CD4-positive, alpha-beta T cell treated with Interleukin-6 for 4 hours (primary cell): ENCODE measurements around the gene PREX1.
"Not testable (repeated sequence)": the region's sequence is repeated elsewhere in the genome, so short reads cannot be mapped to it uniquely, and the experiment has no call there.

Experiments used
- DNase-seq: peaks from one replicate; pipeline ENCODE4 v3.0.0-alpha.2; 2020; ENCODE audit warnings: mixed read lengths

The PREX1 gene

GRCh38 chr20:48614593-48615274 is 213.1 kb downstream of the PREX1 start:
- DNase-seq, result peak; percentile 0

GRCh38 chr20:48613926-48614325 is 213.9 kb downstream of the PREX1 start:
- no peak for DNase-seq

DNA sequence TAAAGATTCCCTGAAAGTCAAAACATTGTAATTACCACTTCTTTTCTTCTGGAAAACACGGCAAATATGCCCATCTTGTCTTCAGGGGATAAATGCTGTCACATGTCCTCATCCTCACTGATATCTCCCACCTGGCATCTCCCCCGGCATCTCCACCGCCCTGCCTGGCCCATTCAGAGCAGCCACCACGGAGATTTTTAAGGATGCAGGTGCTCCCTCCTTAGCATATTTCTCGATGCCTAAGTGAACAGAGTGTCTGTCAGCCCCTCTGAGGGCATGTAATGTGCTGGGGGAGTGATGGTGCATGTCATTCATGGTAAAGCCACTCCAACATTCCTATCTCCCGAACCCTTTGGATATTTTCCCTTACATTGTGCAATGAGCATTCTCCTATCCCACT is 215.5 kb downstream of the PREX1 start:
- no peak for DNase-seq

- DNase-seq, result no peak
Measured at GRCh38 chr20:48610996-48611395, 216.8 kb downstream of the PREX1 start.

- DNase-seq, result no peak
Measured at GRCh38 chr20:48609491-48609978, 218.3 kb downstream of the PREX1 start.

GRCh38 chr20:48608756-48609155 is 219.0 kb downstream of the PREX1 start:
- DNase-seq, result no peak

DNA sequence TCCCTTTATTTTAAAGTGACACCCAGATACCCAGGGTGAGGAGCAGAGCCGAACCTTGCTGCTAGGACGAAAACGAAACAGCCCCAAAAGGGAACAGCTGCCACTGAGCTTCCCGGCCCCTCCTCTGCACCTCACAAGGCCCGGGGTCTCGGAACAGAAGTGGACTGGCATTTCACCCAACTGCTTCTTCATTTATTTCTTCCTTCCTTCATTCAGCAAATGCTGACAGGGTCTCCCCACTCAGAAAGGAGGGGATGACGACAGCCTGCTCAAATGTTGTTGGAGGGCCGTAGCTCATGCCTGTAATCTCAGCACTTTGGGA is 220.3 kb downstream of the PREX1 start:
- no peak for DNase-seq

- DNase-seq, result no peak
Measured at GRCh38 chr20:48606841-48607543, 220.8 kb downstream of the PREX1 start.

DNA sequence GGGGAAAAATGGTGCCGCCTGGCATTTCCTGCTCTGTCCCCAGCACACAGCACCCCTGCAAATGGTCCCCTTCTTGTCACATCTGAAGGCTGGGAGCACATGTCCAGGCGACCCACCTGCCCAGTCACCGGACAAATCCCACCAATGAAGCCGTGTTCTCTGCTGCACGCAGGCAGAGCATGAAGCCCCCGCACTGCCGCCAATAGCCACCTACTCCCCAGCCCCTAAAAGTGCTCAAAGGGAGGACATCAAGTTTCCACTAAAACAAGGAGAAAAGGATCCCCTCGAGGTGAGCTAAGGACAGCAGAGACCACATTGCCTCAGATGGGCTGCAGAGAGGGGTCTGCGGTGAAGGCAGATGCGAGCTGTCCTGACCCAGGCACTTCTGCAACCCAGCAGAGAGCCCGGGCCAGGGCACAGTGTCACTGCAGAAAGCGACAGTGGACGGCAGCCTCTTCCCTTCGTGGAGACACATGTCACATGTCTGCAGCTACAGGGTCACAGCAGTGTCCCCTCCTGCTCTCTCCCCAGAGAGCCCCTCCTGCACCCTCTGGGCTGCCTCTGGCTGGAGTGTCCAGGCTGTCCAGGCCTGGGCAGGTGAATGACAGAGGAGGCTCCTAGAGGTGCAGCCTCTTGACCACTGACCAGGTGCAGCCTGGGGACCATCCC is 221.5 kb downstream of the PREX1 start:
- DNase-seq, result no peak

DNA sequence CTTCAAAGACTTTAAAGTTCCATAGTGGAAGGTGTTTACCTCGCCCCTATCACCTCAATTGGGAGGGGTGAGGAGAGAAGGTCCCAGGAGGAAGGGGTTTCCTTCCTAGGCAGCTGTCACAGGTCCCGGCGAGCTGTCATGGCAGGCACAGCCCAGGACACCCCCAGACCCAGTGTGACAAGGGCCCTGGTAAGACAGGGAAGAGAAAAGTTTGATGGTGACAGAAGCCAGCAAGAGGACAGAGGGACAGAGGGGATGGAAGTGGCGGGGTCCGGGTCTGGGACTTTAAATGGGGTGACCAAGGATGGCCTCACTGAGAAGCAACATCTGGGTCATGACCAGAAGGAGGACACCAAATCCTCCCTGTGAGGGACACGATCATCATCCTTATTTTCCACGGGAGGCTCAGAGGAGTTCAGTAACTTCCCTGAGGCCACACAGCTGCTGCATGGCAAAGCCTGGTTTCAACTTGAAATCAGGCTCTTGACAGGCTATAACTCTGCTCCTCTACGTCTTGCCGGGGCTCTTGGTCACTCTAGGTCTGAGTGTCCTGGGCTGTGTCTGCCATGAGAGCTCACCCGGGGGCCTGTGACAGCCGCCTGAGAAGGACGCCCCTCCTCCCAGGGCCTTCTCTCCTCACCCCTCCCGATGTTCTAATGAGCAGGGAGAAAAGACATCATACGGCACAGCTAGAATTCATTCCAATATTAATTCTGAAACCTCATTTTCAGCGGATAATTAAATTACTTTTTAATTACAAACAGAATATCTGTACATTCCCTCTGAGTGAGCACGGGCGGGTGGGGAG is 222.2 kb downstream of the PREX1 start:
- DNase-seq, result no peak

- no peak for DNase-seq
Measured at GRCh38 chr20:48604936-48605335, 222.9 kb downstream of the PREX1 start.

DNA sequence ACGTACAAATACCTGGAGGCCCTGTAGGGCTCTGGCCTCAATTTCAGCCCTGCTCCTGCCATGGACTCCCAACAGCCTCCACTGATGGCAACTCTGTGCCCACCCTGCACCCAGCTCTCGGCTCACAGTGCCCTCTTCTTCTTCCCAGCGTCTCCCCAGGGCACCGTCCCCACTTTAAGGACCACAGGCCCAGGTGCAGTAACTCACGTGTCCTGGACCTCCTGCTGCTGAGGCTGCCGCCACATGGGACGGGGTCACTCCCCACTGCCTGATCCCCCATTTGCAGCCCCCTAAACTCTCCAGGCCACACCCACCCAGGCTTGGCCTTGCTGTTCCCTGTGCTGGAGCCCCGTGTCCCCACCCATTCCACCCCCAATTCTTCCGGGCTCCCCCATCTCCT is 223.4 kb downstream of the PREX1 start:
- no peak for DNase-seq

DNA sequence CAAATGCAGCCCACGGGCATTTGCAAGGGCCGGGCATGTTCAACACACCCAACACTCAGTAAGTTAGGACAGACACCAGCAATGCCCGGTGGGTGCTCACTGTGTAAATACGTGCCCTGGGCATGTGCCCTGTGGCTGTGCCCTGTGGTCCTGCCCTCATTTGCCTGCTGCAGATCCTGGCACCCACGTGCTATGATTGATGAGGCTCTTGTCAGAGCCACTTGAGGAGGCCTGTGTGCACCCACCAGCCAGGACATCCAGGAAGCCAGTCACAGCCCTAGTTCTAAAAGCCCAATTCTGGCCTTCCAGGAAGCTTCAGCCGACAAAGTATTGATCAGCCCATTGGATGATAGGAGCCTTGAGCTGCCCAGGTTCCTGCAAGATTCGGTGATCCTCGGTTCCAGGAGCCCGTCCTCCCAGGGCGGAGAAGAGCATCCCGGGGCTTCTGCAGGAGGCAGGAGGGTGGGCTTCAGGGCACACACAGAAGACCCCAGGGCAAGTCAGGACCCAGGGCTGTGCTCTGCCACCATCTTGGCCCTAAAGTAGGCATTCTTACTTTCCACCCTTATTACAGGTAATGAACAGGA is 223.9 kb downstream of the PREX1 start:
- no peak for DNase-seq

DNA sequence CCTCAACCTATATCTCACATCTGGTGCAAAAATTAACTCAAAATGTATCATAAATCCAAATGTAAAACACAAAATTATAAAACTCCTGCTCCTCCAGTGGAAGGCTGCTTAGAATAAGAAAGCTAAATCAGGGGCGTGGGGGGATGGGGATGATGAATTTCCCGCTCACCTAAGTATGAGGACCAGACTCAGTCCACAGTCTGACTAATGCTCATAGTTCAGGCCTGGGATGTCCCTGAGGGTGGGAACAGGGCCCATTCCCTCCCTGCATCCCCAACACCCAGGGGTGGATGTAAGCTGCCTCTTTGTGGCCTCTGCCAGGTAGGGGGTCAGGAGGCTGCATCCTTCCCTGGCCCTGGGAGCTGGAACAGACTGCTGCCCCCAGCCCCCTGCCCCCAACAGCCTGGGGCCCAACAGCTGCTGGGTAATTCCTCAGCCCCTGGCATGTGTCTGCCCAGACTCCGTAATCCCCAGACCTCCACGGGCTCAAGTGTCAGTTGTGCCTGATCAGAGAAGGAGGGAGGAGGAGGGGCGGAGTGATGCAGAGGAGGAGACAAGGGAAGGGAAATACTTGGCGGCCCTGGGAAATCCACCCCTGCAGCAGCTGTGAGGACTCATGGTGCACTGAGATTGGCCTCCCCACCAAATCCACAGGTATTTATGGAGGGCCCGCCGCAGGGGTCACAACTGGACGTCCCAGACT is 224.5 kb downstream of the PREX1 start:
- DNase-seq, result no peak

DNA sequence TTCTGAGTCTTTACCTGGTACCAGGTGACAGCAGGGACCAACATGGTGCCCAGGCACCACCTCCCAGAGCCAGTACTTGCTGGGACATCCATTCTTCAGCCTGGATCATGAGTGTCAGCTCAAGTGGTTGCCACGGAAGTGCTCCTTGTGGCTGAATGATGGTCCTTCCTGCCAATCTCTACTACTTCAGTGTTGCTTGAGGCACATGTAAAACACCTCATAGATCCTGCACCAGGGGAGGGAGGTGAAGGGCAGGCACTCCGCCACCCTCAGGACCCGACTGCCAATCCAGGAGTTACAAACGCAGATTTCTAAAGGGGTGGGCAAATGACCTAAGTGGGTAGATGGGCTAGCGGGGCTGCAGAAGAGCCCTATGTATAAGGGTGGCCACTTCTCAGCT is 226.0 kb downstream of the PREX1 start:
- DNase-seq, result no peak

- no peak for DNase-seq
Measured at GRCh38 chr20:48600470-48600945, 227.3 kb downstream of the PREX1 start.

- no peak for DNase-seq
Measured at GRCh38 chr20:48599748-48600469, 227.9 kb downstream of the PREX1 start.

- no peak for DNase-seq
Measured at GRCh38 chr20:48599106-48599747, 228.6 kb downstream of the PREX1 start.

- DNase-seq, result not testable (repeated sequence)
Measured at GRCh38 chr20:48598303-48598941, 229.4 kb downstream of the PREX1 start.
